UCSD-AML1 (cell line): ENCODE measurements around the gene ACSF3.

Source experiments
- DNase-seq: peaks from one replicate; lab custom pipeline; 2025; ENCODE audit not compliant: unreplicated experiment; lab: John Stamatoyannopoulos, UW

The ACSF3 gene

DNA sequence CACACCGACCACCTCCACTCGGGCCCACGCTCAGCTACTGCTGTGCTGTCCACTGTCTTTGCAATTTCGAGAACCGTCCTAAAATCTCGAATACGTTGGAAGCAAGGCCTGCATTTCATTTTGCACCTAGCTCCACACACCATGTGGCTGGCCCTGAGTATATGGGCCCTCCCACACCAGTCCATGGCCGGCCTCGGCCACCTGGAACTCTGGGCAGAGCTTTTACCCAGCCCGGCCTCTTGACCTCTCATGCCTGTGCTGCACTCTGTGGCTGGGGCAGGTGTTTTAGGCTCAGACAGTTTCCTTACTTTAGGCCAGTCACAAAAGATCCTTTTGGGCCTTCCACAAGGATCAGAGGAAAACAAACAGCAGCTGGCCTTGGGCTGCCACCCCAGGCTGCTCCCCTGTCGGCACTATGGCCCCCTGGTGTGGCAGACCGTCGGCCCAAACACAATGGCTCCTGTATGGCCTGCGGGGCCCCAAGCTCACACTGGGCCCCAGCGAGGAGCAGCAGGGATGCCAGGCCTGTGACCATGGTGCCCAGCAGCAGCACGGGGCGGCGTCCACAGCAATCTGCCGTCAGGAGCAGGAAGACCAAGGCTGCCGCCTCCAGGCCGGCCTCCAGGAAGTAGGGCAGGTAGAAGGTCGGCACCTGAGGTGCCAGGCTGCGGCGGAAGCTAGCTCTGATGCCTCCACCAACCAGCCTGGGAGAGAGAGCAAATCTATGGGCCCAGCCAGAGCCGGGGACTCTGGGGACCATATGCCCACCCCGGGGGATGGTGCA, 104.2 kb downstream of the ACSF3 start:
- no peak for DNase-seq

GRCh38 chr16:89198417-89199240, 105.0 kb downstream of the ACSF3 start:
- no peak for DNase-seq

DNA sequence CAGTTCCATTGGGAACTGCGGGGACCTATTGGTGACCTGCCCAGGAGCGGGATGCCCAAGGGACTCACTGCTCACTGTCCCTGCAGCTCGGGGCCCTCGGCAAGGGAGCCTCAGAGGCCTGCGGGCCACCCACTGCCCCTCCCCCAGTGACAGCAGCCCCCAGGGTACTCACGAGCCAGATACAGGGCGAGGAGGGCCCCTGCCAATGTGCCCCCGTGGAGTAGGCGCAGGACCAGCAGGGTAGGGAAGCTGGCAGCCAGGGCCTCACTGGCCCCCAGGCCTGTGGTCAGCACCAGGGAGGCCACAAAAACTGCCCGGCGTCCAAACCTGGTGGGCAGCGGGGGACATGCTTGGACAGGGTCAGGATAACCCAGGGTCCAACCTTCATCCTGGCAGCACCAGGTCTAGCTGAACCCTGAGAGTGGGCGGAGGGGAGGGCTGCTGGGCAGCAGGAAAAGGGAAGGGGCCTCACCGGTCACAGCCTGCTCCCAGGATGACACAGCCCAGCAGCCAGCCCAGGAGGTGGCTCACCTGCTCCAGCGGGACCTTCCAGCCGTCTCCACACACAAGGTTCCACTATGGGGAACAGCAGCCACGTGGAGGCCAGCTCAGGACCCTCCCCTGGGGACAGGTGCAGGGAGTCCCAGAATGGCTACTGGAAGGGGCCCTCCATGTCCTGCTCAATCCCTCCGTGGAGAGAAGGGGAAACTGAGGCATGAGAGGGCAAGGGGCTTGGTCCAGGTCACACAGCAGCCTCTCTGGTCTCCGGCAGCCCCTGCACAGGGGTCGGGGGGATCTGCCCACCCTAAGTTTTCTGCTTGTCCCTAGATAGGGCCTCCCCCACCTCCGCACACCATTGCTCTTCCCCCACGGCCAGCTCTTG, 105.8 kb downstream of the ACSF3 start:
- no peak for DNase-seq

DNA sequence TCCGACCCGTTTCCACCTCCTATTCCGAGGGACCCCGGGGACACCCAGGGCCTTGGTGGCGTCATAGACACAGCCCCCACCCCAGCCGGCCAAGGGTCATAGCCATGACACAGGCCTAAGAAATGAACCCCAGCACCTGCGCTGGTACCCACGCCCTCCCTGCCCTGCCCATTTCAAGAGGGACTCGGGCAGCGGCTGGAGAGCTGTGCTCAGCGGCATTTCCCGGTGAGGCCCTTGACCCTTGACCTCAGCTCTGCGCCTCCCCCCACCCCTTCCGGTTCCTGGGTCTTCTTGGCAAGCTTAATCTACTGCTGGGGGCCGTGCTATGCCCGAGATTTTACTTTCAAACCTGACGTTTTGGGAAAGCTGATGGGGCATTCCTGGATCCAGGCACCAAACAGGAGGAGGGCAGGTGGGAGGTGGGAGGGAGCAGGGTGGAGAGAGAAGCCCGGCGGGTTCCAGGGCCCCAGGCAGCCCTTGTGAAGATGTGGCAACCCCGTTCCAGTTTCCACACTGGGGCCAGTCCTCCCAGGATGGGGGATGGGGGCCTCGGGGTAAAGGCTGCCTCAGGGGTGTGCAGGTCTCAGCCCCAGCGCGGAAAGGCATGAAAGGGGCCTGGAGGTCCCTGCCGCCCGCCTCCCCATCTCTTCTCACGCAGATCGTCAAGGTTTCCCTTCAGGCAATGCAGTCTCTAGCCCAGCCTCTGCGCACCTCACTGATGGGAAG, 106.6 kb downstream of the ACSF3 start, which contains the start of gene SLC22A31:
TSS of gene SLC22A31 (minus strand) at position 414 of the 726 bp plus-strand sequence. CDS start at position 378, 36 bp downstream.
- DNase-seq, result no peak

DNA sequence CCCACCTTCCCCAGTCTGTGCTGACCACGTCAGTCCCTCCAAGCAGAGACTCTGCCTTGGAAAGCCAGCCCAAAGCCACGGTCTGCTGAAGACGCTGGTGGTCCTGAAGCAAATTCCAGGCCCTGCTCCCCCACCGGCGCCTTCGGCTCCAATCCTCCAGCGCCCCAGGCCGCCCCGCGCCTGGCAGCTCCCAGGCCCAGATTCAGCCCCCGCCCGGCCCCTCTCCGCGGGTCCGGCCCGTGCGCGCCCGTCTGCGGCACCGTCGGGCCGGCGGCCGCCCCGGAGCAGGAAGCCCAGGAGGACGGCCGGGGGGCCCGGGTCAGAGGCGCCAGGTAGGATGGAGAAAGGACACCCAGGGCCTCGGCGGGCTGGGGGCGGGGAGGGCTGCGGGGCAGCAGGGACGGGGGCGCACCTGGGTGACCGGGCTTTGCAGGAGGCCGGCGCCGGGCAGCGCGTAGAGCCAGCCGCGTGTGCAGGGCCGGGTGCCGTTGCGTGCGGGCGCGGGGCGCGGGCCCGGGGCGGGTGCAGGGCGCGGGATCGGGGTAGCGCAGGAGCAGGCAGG, 107.3 kb downstream of the ACSF3 start:
- no peak for DNase-seq

DNA sequence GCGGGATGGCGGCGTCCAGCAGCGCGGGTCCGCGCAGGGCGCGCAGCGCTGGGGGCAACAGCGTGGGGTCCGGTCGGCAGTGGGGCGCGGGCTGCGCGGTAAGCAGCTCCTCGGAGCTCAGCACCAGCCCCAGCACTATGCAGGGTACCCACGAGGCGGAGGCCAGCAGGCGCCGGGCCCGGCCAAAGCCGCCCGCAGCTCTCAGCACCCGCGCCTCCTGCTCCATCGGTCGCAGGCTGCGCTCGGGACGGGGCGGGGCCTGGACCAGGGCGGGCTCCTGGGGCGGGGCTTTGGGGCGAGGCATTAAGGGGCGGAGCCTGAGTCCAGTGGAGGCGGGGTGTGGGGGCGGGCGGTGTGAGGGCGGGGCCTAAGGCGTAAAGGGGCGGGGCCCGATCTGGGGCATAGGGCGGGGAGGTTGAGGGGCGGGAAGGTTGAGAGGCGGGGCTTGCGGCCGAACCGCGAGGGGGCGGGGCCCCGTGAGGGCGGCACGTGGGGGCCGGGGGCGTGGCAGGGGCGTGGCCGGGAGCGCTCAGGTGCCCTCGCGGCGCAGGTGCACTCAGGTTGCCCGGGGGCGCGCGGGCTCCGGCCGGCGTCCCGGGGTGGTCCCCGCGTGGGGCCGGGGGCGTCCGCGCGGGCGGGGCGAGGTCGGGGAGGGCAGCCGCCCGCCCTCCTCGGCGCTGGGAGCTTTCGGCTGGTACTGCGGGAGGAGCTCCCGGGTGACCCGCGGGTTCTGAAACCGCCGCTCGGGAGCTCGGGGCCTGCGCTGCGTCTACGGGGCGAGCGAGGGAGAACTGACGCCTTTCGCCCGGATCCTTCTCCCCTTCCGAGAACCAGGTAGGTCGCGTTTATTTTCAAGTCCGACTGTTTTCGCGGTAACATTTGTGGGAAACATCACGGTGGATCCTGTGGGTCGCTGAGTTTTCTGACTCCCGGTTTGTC, 108.1 kb downstream of the ACSF3 start:
- DNase-seq, result no peak

DNA sequence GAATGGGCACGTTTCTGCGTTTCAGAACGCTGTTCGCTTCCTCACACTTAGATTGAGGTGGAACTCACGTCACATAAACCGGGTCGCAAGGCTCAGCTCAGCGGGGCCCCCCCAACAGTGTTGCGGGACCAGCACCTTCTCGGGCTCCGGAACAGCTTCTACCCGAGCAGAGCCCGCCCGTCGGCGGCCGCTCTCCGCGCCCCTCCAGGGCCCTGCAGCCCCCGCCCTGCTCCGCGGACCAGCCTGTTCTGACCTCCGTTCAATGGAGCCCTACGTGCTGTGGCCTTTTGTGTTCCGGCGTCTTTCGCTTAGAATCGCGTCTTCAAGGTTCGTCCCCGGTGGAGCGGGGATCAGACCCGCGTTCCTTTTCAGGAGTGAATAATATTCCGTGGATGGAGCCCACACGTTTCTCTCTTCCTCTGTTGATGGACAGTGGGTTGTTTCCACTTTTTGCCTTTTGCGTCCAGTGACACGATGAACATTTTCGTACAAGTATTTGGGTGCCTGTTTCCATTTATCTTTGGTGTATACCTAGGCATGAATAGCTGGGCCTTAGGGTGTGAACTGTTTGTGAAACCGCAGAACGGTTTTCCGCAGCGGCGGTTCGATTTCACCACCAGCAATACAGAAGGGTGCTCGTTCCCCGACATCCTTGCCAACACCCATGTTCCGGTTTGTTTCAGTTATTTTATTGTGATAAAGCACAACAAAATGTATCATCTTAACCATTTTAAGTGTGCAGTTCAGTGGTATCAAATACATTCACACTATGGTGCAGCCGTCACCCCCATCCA, 109.0 kb downstream of the ACSF3 start:
- DNase-seq, result no peak
